Left forelimb (tissue), 1 donor: ENCODE results near the gene NNT.
"Not testable (repeated sequence)": the region's sequence is repeated elsewhere in the genome, so short reads cannot be mapped to it uniquely, and the experiment has no call there.

ENCODE experiments used
- DNase-seq: peaks from one replicate; pipeline ENCODE4 v3.0.0-alpha.2; 2018; ENCODE audit warnings: low spot score

Gene NNT

DNA sequence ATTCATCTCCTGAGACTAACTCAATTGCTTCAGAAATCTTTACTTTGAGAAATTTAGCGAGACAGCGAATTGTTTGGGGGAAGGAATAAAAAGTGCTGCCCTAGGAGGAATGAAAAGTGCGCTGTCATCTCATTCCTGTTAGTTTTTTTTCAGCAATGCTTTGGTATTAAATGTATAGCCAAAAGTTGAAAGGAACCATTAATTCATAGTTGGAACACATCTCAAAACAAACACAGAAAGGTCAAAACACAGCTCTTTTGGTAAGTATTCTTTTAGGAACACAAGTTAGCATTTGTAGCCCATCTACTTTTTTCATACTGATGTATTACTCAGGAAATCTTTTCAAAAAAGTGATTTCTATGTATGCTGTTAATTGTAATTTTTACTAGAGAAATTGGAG is 109.1 kb downstream of the NNT start:
- DNase-seq = no peak

DNA sequence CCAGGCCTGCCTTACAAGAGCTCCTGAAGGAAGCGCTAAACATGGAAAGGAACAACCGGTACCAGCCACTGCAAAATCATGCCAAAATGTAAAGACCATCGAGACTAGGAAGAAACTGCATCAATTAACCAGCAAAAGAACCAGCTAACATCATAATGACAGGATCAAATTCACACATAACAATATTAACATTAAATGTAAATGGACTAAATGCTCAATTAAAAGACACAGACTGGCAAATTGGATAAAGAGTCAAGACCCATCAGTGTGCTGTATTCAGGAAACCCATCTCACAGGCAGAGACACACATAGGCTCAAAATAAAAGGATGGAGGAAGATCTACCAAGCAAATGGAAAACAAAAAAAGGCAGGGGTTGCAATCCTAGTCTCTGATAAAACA is 116.8 kb downstream of the NNT start:
- not testable (repeated sequence) for DNase-seq

DNA sequence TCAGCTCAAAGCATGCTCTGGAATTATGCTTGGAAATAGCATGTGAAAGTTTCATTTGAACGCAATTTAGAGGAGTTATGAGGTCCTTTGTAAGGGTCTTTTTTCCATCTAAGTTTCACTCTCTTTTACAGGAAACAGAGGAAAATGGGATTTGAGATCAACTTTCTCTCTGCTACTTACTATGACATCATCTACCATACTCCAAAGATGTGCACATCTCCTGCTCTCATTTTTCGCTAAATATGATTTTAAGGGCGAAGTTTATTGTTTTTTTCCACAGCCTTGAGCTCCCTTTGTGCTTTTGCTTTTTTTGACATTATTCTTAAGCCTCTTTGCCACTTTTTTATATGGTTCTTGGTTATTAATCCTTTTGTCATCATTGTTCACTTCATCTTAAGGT is 125.6 kb downstream of the NNT start:
- DNase-seq = no peak

DNA sequence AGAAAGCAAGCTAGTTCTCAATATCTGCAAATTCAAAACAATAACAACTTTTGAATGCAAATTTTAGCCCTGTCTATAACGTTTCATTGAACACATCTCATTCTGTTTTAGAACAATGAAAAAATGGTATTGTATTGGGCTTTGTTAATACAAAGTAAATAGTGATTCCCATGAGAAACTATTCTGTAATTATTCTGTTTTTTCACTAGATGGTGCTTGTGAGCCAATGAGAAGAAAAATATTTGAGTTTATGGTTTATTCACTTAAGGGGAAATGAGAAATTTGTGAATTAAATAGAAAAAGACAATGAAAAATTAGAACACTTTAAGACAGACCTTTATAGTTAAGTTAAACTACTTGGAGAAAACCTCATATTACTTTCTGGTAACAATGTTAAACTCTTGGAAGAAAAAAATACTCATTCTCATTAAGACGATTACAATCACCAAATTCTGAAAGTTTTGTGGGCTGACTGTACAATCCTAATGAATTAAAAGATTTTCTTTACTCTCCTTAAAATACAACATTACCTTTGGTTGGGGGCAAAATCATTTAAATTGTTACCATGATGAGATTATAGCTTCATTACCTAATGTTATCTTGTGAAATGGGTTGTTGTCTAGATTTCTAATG is 127.0 kb downstream of the NNT start:
- no peak for DNase-seq

DNA sequence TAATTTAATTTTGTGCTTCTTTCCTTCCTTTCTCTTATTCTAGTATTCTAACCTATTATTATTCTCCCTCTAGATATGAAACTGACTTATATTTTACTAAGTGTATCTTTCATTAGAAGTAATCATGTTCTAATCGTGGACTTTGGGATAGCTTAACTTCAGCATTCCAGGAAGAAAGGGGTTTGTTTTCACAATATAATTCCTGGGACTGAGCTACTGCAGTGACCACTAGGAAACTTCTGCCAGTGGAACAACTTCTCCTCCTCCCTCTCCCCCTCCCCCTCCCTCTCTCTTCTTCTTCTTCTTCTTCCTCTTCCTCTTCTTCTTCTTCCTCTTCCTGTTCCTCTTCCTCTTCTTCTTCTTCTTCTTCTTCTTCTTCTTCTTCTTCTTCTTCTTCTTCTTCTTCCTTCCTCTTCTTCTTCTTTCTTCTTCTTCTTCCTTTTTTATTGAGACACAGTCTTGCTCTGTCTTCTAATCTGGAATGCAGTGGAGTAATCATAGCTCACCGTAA is 127.9 kb downstream of the NNT start:
- no peak for DNase-seq

DNA sequence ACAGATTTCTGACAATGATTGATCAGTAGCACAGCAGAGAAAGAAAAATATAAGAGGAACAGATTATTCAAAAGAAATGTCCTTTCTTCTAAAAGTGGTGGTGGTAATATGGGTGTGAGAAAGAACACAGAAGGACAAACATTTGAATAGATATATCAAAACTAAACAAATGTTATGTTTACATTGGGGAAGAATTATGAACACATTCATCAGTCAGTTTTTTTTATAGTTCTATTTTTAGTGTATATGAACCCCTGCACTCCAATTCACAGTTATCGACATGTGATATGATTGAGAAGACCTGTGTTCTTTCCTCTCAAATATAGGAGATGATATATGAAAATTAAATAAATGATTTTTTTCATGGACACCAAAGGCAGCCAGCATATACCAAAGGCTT is 128.6 kb downstream of the NNT start:
- DNase-seq = no peak

DNA sequence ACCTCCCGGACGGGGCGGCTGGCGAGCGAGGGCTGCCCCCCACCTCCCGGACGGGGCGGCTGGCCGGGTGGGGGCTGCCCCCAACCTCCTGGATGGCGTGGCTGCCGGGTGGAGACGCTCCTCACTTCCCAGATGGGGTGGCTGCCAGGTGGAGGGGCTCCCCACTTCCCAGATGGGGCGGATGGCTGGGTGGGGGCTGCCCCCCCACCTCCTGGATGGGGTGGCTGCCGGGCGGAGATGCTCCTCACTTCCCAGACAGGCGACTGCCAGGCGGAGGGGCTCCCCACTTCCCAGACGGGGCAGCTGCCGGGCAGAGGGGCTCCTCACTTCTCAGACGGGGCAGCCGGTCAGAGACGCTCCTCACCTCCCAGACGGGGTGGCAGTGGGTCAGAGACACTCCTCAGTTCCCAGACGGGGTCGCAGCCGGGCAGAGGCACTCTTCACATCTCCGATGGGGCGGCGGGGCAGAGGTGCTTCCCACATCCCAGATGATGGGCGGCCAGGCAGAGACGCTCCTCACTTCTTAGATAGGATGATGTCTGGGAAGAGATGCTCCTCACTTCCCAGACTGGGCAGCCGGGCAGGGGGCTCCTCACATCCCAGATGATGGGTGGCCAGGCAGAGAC is 143.1 kb downstream of the NNT start:
- DNase-seq = not testable (repeated sequence)

DNA sequence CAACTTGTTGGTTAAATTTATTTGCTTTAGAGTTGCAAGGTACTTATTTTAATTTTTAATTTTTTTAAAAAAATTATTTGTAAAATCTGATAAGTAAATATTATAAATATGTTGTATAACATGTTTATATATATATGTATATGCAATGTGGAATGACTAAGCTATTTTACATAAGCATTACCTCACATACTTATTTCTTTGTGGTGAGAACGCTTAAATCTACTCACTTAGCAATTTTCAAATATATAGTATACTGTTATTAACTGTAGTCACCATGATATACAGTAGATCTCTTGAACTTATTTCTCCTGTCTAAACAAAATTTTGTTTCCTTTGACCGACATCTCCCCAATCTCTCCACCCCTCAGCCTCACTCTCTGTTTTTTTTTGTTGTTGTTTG is 147.8 kb downstream of the NNT start:
- no peak for DNase-seq

DNA sequence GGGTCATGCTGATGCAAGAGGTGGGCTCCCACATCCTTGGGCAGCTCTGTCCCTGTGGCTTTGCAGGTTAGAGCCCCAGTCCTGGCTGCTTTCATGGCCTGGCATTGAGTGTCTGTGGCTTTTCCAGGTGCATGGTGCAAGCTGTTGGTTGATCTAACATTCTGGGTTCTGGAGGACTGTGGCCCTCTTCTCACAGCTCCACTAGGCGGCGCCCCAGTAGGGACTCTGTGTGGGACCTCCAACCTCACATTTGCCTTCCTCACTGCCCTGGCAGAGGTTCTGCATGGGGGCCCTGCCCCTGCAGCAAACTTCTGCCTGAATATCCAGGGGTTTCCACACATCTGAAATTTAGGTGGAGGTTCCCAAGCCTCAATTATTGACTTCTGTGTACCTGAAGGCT is 150.1 kb downstream of the NNT start:
- DNase-seq = no peak
